T-helper 2 cell treated with Interferon-gamma antibody and Interleukin-4, amounts not matched to agents 100 ng/mL and 5 ng/mL, for 36 hours (primary cell): Measurements from ENCODE around the gene CITED2. TPM values are rescaled to one million over a fixed set of nuclear protein-coding genes. Genes with fewer than 3 reads are reported as not detected.

Experiments used
- intact Hi-C: fragments of 100-400 bp; cut with micrococcal nuclease; formaldehyde crosslinking; loops from one replicate; pipeline ENCODE4 v1.15.1; 2023
- total RNA-seq: library from RNA; stranded (reverse); gene quantifications from 2 replicates; pipeline ENCODE4 v1.2.3, GENCODE V29; 2022

Gene CITED2
- total RNA-seq, 1 donor from 2014 or later, result 48.2 TPM

DNA sequence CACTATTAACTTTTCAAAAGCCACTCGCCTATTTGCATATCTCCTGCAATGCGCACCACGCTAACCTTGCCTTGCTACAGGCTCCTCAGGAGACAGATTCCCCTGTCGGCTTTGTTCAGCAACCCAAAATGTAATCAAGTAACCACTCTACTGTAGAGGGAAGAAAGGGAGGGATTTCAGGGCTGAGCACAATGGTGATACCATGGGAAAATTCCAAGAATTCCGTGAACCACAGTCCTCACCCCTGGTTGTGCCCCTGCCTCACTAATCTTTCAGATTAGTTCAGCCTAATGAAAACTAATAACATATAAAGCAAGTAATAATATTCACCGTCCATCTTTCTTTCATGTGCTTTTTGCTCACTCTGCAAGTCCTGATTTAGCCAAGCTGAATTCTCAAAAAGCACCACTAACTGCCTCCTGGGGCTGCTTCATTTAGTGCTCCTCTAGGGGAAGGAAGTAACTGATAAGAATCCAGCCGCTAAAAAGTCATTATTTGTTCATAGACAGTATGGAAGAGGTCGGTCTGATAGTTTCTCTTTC, 6.6 kb downstream of the CITED2 start:
- intact Hi-C loops, result no loop called here

DNA sequence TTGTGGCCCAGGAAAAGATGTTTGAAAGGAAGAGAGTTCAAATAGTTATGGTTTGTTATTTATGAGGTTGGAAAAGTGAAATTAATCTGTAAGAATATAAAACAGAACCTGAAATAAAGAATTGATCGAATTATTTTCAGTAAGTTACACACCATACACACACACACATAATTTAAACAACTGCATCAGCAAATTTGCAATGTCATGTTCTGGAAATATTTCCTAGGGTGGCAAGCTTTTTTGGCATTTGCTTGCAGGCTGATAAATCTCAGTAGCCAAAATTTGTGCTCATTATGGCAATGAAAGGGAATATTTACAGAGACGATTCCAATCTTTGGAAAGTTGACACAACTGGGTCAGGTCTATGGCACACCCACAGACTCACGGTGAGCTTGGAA, 9.5 kb downstream of the CITED2 start:
- intact Hi-C loops, result loop anchor here (1.0 to 5.0 kb wide), 9 partner anchors 40 to 549 kb away; partner anchors contain the start of genes ABRACL, REPS1 and TXLNB

DNA sequence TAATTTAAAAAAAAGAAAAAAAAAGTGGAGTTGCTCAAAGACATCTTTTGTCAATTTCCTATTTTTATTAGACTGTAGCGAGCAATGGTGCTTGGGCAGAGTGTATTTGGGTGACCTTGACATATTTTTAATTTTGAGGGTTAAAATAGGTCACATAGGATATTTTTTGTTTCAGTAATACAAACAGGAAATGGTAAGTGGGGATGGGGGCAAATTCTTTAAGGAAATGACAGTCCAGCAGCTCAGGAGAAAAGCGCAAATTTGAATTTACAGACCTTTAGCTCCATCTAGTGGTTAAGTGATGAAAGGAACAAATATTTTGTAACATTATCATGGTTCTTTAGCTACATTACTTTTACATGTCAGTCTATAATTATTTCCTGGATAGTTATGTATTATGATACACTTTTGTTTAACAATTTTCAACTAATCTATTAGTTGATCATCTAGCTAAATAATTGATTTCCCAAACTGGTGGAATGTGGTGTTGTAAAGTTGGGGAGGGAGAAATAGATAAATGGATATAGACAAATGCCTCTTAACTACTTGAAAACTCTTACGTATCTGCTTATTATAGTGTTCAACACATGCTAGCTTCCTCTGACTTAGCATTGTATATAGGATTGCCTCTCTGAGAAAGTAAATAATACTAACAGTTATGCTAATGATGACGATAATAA, 10.0 kb downstream of the CITED2 start:
- intact Hi-C loops, result loop anchor here (1.0 to 5.0 kb wide), 9 partner anchors 40 to 548 kb away; partner anchors contain the start of genes ABRACL, REPS1 and TXLNB

DNA sequence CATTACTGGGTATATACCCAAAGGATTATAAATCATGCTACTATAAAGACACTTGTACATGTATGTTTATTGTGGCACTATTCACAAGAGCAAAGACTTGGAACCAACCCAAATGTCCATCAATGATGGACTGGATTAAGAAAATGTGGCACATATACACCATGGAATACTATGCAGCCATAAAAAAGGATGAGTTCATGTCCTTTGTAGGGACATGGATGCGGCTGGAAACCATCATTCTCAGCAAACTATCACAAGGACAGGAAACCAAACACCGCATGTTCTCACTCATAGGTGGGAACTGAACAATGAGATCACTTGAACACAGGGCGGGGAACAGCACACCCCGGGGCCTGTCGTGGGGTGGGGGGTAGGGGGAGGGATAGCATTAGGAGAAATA, 10.7 kb downstream of the CITED2 start:
- intact Hi-C loops, result loop anchor here (1.0 to 5.0 kb wide), 9 partner anchors 39 to 547 kb away; partner anchors contain the start of genes ABRACL, REPS1 and TXLNB

DNA sequence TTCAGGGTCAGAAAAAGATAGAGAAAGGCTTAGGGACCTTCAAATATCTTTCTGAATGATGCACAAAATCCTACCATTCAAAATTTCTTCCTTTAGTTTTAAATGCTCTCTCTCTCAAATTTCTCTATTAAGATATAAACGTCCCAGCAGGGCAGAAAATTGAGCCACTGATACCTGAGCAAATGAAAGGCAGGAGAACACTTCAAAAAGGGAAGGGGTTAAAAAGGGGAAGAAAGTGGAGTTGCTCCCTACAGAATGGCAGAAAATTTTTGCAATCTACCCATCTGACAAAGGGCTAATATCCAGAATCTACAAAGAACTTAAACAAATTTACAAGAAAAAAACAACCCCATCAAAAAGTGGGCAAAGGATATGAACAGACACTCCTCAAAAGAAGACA, 11.3 kb downstream of the CITED2 start:
- intact Hi-C loops, result loop anchor here (5.0 kb wide), 1 partner anchor 201 kb away; no protein-coding TSS in a partner anchor

DNA sequence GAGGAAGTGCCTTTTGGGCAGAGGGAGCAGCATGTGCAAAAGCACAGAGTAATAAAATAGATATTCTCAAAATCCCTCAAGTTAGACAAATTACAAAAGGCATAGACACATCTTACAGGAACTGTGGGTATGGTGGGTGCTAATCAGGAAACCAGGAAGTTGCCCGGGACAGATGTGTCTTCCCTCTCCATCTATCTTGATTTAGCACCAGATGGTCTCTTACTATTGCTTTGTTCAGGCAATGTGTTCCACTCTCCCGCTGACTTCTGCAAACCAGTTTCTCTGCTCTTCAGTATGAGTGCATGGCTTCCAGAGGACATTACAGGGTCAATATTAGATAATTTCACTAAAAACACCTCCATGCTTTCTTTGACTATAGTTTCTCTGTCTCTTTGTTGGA, 13.2 kb downstream of the CITED2 start:
- intact Hi-C loops, result loop anchor here (5.0 kb wide), 1 partner anchor 199 kb away; no protein-coding TSS in a partner anchor

DNA sequence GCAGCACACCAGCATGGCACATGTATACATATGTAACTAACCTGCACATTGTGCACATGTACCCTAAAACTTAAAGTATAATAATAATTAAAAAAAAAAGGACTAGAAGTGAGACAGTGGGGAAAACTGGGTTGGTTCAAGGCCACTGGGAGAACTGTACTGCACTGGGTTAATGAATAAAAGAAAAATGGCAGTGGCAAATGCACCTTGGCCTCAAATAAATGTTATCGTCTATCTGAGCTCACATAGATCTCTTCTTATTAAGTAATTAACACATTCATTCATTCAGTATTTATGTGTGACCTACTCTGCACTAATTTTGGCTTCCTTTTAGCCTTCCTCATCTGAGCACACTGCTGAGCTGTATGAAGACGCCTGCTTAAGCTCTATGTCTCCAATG, 17.5 kb downstream of the CITED2 start:
- intact Hi-C loops, result no loop called here

DNA sequence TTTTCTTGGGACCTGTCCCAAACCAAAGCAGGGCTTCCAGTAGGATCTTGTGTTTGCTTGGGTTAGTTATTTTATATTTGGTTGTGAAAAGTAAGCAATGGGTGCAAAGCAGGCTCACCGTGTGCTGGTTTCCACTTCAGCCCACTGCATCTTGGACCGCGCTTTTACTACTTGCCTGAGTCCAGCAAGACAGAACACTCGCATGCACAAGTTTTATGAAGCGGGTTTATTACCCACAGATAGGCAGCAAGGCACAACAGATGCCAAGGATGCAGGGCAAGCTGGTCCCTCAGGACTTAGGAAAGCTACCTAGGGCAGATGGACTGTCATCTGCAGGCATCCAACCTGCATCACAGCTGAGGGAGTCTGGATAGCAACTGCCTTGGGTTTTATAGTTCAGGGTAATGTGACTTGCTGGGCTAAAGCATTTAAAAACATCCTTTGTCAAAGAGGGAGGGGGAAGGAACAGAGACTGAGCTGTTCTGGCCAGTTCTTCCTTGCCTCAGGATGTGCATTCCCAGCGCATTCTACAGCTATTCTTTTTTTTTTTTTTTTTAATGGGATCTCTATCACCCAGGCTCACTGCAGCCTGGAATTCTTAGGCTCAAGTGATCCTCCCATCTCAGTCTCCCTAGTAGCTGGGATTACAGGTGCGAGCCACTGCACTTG, 18.5 kb downstream of the CITED2 start:
- intact Hi-C loops, result no loop called here

DNA sequence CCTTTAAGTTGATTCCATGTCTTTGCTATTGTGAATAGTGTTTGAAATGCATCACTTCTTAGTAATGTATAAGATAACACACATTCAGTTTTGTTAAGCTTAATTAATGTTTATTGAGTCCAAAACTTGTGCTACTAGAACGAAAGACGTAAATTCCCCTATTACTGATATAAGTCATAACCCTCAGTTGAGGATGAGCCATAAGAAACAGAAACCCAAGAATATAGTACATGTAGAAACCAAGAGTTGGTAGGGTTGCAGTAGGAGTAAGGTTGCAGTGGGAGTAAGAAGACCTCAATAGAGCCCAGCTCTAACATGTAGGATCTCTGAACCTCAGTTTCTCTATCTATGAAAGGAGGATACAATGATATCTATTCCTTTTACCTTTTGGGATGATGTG, 19.3 kb downstream of the CITED2 start:
- intact Hi-C loops, result no loop called here

DNA sequence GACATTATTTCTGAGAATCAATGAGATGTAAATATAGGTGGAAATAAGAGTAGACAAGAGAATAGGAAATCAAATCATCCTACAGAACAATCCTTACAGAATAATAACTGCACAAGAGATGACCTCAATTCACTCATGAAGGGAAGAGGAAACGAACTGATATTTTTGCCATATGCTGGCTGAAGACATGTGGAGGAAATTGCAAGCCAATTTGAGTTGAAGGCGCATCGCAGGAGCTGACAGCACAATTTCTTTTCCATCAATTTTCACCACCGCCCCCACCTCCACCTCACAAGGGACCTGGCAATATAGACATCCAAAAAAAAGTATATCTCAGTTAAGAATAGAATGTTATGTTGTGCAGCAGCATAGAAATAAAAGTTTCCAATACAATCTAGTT, 20.3 kb downstream of the CITED2 start:
- intact Hi-C loops, result no loop called here

DNA sequence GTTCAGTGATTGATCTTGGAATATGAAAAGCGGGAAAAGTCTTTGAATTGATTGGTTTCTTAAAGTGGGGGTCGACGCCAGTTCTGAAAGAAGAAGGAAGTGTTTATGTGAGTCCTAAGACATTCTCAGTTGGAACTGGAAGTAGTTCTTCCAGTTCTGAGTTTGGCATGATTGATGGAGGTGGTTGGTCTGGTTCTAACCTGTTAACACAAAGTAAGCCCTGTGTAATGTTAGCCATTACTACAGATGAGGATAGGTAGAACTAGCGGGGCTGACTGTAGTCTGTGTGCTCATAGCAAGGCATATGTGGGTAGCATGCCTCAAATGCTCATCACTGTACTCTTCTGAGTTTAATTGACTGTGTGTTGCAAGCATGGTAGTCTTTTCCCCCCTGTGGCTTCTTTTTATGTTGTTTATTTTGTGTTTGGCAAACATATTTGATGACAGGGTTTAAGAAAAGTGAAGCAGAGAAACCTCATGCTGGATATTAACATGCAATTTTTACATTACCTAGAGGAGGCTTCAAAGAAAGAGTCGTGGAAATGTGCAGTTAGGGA, 24.9 kb downstream of the CITED2 start:
- intact Hi-C loops, result loop anchor here (5.0 kb wide), 1 partner anchor 42 kb away; no protein-coding TSS in a partner anchor

DNA sequence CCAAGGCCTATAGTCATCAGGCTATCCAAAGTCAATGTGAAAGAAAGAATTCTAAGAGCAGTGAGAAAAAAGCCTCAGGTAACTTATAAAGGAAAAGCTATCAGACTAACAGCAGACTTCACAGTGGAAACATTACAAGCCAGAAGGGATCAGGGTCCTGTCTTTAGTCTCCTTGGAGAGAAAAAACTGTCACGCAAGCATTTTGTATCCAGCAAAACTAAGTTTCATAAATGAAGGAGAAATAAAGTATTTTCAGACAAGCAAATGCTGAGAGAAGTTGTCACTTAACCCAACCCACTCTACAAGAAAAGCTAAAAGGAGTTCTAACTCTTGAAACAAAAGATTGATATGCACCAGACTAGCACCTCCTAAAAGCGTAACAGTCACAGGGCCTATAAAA, 28.1 kb downstream of the CITED2 start:
- intact Hi-C loops, result loop anchor here (5.0 kb wide), 1 partner anchor 39 kb away; no protein-coding TSS in a partner anchor

DNA sequence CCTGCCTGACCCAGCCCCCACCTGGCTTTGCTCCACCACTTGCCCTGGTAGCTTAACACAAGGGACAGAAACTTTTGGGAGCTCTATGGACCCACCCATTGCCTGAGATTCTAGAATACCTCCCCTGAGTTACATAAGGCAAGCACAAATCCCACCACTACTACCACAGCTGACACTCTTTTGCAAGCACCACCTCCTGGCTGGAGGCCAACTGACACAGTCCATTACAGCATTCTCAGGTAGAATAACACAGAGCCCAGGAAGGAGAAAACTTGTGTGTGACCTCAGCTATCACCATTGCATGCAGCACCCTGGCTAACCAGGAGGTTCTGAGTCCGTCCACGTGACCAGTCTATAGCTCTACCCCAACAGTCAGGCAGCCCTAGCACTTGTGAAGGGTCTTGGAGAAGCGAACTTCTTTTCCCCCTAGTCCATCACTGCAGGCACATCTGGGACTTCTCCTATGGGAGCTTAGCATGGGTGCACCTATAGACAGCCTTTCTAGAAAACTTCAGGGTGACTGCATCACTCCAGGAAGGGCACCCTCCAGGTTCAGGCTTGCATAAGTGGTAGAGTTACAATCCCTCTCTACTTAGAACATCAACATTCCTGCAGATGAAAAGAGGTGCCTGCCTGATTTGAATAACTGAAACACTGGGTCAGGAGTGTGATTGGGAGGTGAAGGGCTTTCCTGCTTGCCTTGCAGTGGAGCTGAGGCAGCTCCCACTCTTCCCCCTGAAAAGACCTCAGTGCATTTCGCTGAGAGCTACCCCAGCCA, 30.1 kb downstream of the CITED2 start:
- intact Hi-C loops, result no loop called here

DNA sequence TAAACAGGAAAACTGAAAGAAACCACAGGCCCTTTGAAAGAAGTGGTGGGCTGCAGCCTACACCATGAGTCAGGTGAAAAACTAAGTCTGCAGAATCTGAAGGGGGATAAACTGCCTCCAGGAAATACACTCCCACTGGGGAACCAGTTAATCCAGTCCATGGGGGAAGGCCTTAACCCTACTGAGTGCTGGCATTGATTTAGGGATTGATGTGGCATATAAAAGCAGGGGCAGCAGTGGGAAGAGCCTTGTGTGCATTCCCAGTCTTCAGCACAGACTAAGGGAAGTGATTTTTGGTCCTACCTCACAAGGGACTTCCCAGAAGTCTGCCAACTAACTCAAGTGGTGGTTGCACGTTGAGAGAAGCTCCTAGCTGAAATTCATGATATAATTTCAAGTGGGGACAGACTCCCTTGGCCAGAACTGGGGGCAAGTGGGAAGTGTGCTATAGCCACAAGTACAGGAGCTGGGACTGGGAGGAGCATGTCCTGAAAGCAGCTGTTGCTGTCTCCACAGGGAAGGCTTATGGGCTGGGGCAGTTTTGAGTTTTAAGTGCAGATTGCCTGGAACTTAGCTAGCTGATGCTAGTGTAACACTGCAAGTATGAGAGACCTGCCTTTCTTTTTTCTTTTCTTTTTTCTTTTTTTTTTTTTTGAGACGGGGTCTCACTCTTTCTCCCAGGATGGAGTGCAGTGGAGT, 31.2 kb downstream of the CITED2 start:
- intact Hi-C loops, result no loop called here

DNA sequence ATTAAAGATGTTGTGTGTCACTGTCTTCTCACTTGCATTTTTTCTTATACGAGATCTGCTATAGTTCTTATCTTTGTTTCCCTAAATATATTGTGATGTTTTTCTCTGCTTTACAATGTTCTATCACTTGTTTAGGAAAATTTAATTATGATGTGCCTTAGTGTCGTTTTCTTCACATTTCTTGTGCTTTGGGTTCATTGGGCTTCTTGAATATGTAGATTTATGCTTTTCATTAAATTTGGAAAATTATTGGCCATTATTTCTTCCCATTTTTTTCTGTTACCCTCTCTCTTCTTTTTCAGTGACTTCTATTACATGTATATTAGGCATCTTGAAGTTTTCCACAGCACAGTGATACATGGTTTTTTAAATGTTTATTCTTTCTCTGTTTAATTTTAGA, 33.4 kb downstream of the CITED2 start:
- intact Hi-C loops, result no loop called here

DNA sequence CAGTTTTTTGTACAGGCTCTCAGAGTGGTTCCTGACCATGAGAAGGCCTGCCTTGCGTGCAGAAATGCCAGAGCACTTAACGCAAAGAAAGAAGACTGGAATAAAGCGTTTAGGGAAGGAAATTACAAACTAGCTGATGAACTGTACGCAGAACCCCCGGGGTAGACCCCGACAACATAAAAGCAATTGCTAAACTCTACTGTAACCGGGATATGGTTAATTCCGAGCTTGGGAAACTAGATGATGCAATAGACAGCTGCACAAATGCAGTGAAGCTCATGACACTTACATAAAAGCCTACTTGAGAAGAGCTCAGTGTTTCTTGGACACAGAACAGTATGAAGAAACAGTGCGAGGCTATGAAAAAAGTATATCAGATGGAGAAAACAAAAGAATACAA, 35.7 kb downstream of the CITED2 start:
- intact Hi-C loops, result no loop called here

DNA sequence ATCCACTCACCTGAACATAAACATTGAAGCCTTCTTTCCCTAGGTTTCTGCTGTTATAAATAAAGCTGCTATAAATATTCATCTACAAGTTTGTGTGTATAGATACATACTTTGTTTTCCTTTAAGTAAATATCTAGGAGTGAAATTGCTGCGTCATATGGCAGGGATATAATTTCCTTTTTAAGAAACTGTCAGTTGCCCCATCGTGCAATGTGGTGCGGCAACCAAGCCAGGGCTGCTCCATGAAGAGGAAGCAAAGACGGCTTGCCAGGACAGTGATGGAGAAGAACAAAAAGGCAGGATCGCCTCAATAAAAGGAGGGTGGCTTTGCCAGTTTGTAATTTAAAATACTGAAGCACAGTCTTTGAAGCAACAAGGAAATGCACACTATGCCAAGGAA, 36.6 kb downstream of the CITED2 start:
- intact Hi-C loops, result no loop called here

DNA sequence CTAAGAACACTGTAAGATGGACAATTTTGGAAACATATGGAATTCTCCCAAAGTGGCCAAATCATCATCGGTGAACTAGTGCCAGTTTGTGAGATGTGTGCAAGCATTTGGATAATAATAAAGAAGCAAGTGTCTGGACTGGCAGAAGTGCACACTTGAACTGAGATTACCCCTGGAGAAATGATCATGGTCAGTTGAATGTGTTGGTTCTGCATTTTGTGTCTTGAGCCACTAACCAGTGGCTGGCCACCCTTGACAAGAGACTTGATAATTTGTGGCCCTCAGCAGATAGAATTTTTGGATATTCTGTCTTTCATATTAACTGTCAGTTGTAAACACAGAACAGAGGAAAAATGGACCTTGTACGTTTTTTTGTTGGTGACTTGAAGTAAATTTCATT, 37.4 kb downstream of the CITED2 start:
- intact Hi-C loops, result no loop called here

DNA sequence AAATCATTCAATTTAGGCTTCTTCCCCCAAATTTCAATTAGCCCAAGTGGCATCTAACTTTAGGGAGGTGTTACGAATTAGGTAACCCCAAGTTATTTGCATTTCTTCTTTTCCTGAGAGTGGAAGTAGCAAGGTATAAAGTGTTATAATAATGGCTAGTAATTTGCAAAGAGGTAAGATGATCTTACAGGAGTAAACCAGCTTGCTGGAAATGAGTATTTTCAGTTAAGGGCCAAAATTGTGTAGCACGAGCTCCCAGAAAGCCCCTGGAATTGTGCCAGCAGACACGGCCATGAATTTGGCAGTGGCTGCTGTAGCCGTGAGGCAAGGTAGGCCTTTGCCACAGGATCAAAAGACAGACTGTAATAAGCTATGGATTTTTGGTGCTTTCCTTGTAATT, 38.0 kb downstream of the CITED2 start:
- intact Hi-C loops, result no loop called here

DNA sequence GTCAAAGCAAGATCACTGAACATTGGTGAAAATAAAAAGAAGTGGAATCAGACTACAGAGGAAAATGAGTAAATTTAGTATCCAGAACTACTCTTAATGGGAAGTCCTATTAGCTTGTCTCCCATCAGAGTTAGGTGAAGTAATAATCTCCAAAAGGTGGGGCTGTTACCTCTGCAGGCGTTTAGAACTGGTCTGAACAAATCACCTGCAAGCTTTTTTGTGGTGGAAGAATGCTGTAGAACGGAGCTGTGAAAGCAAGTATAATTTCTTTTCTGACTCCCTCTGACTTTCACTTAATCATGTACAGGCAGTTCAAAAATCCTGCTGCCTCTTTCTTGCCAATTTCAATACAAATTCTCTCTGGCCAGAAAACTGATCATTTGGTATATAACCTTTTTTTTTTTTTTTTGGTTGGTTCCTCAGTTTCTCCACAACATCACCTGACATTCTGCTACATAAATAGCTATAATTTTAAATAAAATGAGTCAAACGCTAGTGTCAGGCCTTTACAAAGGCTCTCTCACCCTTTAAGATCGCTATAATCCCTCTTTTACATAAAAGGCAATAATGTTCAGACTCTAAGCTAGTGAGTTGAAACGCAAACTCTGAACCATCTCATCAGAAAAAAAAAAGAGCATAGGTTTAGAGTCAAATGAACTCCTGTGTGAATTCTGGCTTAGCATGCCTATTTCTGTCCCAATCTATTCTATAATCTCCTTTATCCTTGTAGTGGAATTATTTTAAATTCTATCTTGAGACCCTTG, 38.8 kb downstream of the CITED2 start:
- intact Hi-C loops, result no loop called here
